ENCODE results near the gene EREG.

EREG gene

GRCh38 chr4:74369855-74370254 lies 4.9 kb downstream of the EREG start:
- Histone ChIP-seq H2BK15ac (ENCODE audit: low read depth, poor library complexity, severe bottlenecking) (no peak overlapping the region), H3K79me1 (replicated peaks; ENCODE audit: low read length, poor library complexity, severe bottlenecking) (no peaks in the 10 kb centered on the region), H3K4me3 (ENCODE audit: insufficient read depth in 1 of 2, low read depth in 1 of 2, low read length in 2 of 2) (no peak overlapping the region), H3K27ac (ENCODE audit: low read length, poor library complexity, severe bottlenecking) (no peak overlapping the region), H4K8ac (ENCODE audit: low read length) (no peak overlapping the region), H3K4ac (ENCODE audit: low read depth in 1 of 2, low read length in 2 of 2) (no peak overlapping the region), H3K14ac (ENCODE audit: low read length in 2 of 2) (no peak overlapping the region), H3K18ac (ENCODE audit: low read depth in 1 of 2, low read length in 2 of 2) (no peak overlapping the region), H3K9ac (ENCODE audit: low read length) (no peak overlapping the region), H2AFZ (ENCODE audit: low read depth, low read length) (no peak overlapping the region), H3K9me3 (ENCODE audit: control insufficient read depth, low read length) (no peaks in the 10 kb centered on the region), H3K23ac (ENCODE audit: low read length in 2 of 2) (no peak overlapping the region), H2BK12ac (ENCODE audit: low read length in 2 of 2) (no peak overlapping the region), H2AK5ac (ENCODE audit: low read length, severe bottlenecking) (no peak overlapping the region), H2BK120ac (ENCODE audit: low read depth, low read length) (no peak overlapping the region), H4K91ac (ENCODE audit: low read length) (no peak overlapping the region), H3K27me3 (ENCODE audit: control insufficient read depth in 1 of 2, insufficient read depth in 1 of 2, low read length in 2 of 2) (peaks cover 0 to under 1% of the 10 kb centered on the region in 2 experiments), H3K4me1 (ENCODE audit: control insufficient read depth, insufficient read depth, low read depth, low read length) (peaks cover 8% of the 10 kb centered on the region), H3K36me3 (ENCODE audit: control insufficient read depth in 1 of 2, insufficient read depth in 2 of 2, low read depth in 1 of 2, low read length in 2 of 2) (no peaks in the 10 kb centered on the region), H3K4me2 (ENCODE audit: low read length, poor library complexity, severe bottlenecking) (no peak overlapping the region), H2BK5ac (ENCODE audit: low read depth, low read length, poor library complexity, severe bottlenecking) (no peak overlapping the region)
- DNase-seq = no peak
- 82% methylated on average over 2 of the region's 2 CpGs for WGBS

DNA sequence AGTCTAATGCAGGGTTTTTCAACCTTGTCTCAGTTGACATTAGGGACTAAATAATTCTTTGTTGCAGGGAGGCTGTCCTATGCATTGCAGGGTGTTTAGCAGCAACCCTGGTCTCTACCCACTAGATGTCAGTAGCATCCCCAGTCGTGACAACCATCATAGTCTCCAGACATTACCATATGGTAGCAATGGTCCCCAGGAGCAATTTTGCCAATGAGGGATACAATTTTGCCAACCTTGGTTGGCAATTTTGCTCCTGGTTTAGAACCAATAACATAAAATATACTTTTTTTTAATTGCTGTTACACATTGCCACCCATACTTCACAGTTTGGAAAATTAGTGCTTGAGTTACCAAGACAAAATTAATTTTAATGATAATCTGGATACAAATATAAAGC lies 6.0 kb downstream of the EREG start:
- H2BK120ac ChIP-seq (ENCODE audit: low read depth, low read length) = no peak overlapping the region
- no peak overlapping the region for H3K27ac ChIP-seq (ENCODE audit: low read length, poor library complexity, severe bottlenecking)
- H2BK12ac ChIP-seq (ENCODE audit: low read length in 2 of 2) = no peak overlapping the region
- peaks cover 2% of the 10 kb centered on the region for H3K4me1 ChIP-seq (ENCODE audit: control insufficient read depth, insufficient read depth, low read depth, low read length)
- no peak overlapping the region for H2AK5ac ChIP-seq (ENCODE audit: low read length, severe bottlenecking)
- H2BK15ac ChIP-seq (ENCODE audit: low read depth, poor library complexity, severe bottlenecking) = no peak overlapping the region
- H3K9me3 ChIP-seq (ENCODE audit: control insufficient read depth, low read length) = no peaks in the 10 kb centered on the region
- DNase-seq = peak; percentile 77
- H3K79me1 ChIP-seq (replicated peaks; ENCODE audit: low read length, poor library complexity, severe bottlenecking) = no peaks in the 10 kb centered on the region
- no peak overlapping the region for H3K4ac ChIP-seq (ENCODE audit: low read depth in 1 of 2, low read length in 2 of 2)
- no peak overlapping the region for H4K91ac ChIP-seq (ENCODE audit: low read length)
- no peak overlapping the region for H2BK5ac ChIP-seq (ENCODE audit: low read depth, low read length, poor library complexity, severe bottlenecking)
- no peak overlapping the region for H3K4me2 ChIP-seq (ENCODE audit: low read length, poor library complexity, severe bottlenecking)
- no peak overlapping the region for H4K8ac ChIP-seq (ENCODE audit: low read length)
- no peaks in the 10 kb centered on the region for H3K36me3 ChIP-seq (ENCODE audit: control insufficient read depth in 1 of 2, insufficient read depth in 2 of 2, low read depth in 1 of 2, low read length in 2 of 2)
- no peak overlapping the region for H3K4me3 ChIP-seq (ENCODE audit: insufficient read depth in 1 of 2, low read depth in 1 of 2, low read length in 2 of 2)
- H2AFZ ChIP-seq (ENCODE audit: low read depth, low read length) = no peak overlapping the region
- no peak overlapping the region for H3K23ac ChIP-seq (ENCODE audit: low read length in 2 of 2)
- 0% methylated on average over 1 of the region's 1 CpG for WGBS
- H3K9ac ChIP-seq (ENCODE audit: low read length) = no peak overlapping the region
- H3K27me3 ChIP-seq (ENCODE audit: control insufficient read depth in 1 of 2, insufficient read depth in 1 of 2, low read length in 2 of 2) = no peaks in the 10 kb centered on the region
- H3K18ac ChIP-seq (ENCODE audit: low read depth in 1 of 2, low read length in 2 of 2) = no peak overlapping the region
- no peak overlapping the region for H3K14ac ChIP-seq (ENCODE audit: low read length in 2 of 2)

GRCh38 chr4:74374128-74374527 lies 9.2 kb downstream of the EREG start:
- H4K91ac ChIP-seq (ENCODE audit: low read length) = no peak overlapping the region
- H3K4me3 ChIP-seq (ENCODE audit: insufficient read depth in 1 of 2, low read depth in 1 of 2, low read length in 2 of 2) = no peak overlapping the region
- H2BK120ac ChIP-seq (ENCODE audit: low read depth, low read length) = no peak overlapping the region
- H4K8ac ChIP-seq (ENCODE audit: low read length) = peak overlapping the region; percentile 84
- H2BK5ac ChIP-seq (ENCODE audit: low read depth, low read length, poor library complexity, severe bottlenecking) = no peak overlapping the region
- no peak overlapping the region for H2BK15ac ChIP-seq (ENCODE audit: low read depth, poor library complexity, severe bottlenecking)
- no peak overlapping the region for H2AFZ ChIP-seq (ENCODE audit: low read depth, low read length)
- H3K27me3 ChIP-seq (ENCODE audit: control insufficient read depth in 1 of 2, insufficient read depth in 1 of 2, low read length in 2 of 2) = no peaks in the 10 kb centered on the region
- no peak overlapping the region for H2BK12ac ChIP-seq (ENCODE audit: low read length in 2 of 2)
- H3K18ac ChIP-seq (ENCODE audit: low read depth in 1 of 2, low read length in 2 of 2) = no peak overlapping the region
- DNase-seq = no peak
- H3K27ac ChIP-seq (ENCODE audit: low read length, poor library complexity, severe bottlenecking) = no peak overlapping the region
- no peak overlapping the region for H2AK5ac ChIP-seq (ENCODE audit: low read length, severe bottlenecking)
- no peak overlapping the region for H3K9ac ChIP-seq (ENCODE audit: low read length)
- 71% methylated on average over 1 of the region's 1 CpG for WGBS
- no peak overlapping the region for H3K23ac ChIP-seq (ENCODE audit: low read length in 2 of 2)
- H3K4ac ChIP-seq (ENCODE audit: low read depth in 1 of 2, low read length in 2 of 2) = no peak overlapping the region
- H3K14ac ChIP-seq (ENCODE audit: low read length in 2 of 2) = no peak overlapping the region
- no peaks in the 10 kb centered on the region for H3K79me1 ChIP-seq (replicated peaks; ENCODE audit: low read length, poor library complexity, severe bottlenecking)
- no peaks in the 10 kb centered on the region for H3K9me3 ChIP-seq (ENCODE audit: control insufficient read depth, low read length)
- H3K4me2 ChIP-seq (ENCODE audit: low read length, poor library complexity, severe bottlenecking) = no peak overlapping the region
- H3K4me1 ChIP-seq (ENCODE audit: control insufficient read depth, insufficient read depth, low read depth, low read length) = peaks cover 2% of the 10 kb centered on the region
- no peaks in the 10 kb centered on the region for H3K36me3 ChIP-seq (ENCODE audit: control insufficient read depth in 1 of 2, insufficient read depth in 2 of 2, low read depth in 1 of 2, low read length in 2 of 2)

GRCh38 chr4:74374561-74375327 lies 9.8 kb downstream of the EREG start:
- Histone ChIP-seq H2BK120ac (ENCODE audit: low read depth, low read length) (no peak overlapping the region), H3K36me3 (ENCODE audit: control insufficient read depth in 1 of 2, insufficient read depth in 2 of 2, low read depth in 1 of 2, low read length in 2 of 2) (no peaks in the 10 kb centered on the region), H2BK5ac (ENCODE audit: low read depth, low read length, poor library complexity, severe bottlenecking) (no peak overlapping the region), H3K4me2 (ENCODE audit: low read length, poor library complexity, severe bottlenecking) (no peak overlapping the region), H3K18ac (ENCODE audit: low read depth in 1 of 2, low read length in 2 of 2) (peak overlapping the region in 1 of 2 experiments; percentile 84), H3K23ac (ENCODE audit: low read length in 2 of 2) (no peak overlapping the region), H3K9me3 (ENCODE audit: control insufficient read depth, low read length) (no peaks in the 10 kb centered on the region), H3K4ac (ENCODE audit: low read depth in 1 of 2, low read length in 2 of 2) (peak overlapping the region in 1 of 2 experiments; percentile 46), H3K9ac (ENCODE audit: low read length) (no peak overlapping the region), H3K27me3 (ENCODE audit: control insufficient read depth in 1 of 2, insufficient read depth in 1 of 2, low read length in 2 of 2) (no peaks in the 10 kb centered on the region), H2AK5ac (ENCODE audit: low read length, severe bottlenecking) (no peak overlapping the region), H2BK12ac (ENCODE audit: low read length in 2 of 2) (peak overlapping the region in 1 of 2 experiments; percentile 73), H2AFZ (ENCODE audit: low read depth, low read length) (no peak overlapping the region), H3K4me1 (ENCODE audit: control insufficient read depth, insufficient read depth, low read depth, low read length) (peaks cover 2% of the 10 kb centered on the region), H4K91ac (ENCODE audit: low read length) (no peak overlapping the region), H4K8ac (ENCODE audit: low read length) (peak overlapping the region; percentile 35), H3K27ac (ENCODE audit: low read length, poor library complexity, severe bottlenecking) (peak overlapping the region; percentile 29), H3K79me1 (replicated peaks; ENCODE audit: low read length, poor library complexity, severe bottlenecking) (no peaks in the 10 kb centered on the region), H3K14ac (ENCODE audit: low read length in 2 of 2) (no peak overlapping the region), H2BK15ac (ENCODE audit: low read depth, poor library complexity, severe bottlenecking) (no peak overlapping the region), H3K4me3 (ENCODE audit: insufficient read depth in 1 of 2, low read depth in 1 of 2, low read length in 2 of 2) (no peak overlapping the region)
- WGBS = 28% methylated on average over 8 of the region's 10 CpGs
- DNase-seq = peak; percentile 91
